Measurements from ENCODE around the gene CTAGE1. TPM values are rescaled to one million over a fixed set of nuclear protein-coding genes. Genes with fewer than 3 reads are reported as not detected.
"Not testable (repeated sequence)": the region's sequence is repeated elsewhere in the genome, so short reads cannot be mapped to it uniquely, and the experiment has no call there.

The CTAGE1 gene
- total RNA-seq, 2 experiments from 2014 or later, result not detected

DNA sequence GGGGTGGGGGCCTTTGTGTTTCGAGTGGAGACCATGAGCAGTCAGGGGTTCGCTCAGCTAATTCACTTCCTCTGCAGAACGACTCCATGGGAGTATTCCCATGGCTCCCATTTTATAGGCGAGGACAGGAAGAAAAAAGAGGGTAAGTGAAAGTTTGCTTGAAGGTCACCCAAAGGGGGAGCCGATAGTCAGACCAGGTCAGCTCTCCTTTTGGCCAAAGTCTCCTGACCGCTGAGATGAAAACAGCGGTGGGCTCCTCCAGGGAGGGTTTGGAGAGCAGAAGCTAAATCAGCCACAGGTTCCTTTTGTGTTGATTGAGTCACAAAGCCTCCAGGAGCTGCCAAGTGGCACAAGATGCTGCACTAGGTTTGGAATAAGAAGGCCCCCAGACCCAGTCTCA is 34.1 kb upstream of the CTAGE1 start:
- H3K27ac Mint-ChIP-seq, result no peak overlapping the region
- ChIA-PET CTCF (no interaction called here), POLR2A (interaction anchor here (0.6 kb wide), 1 partner anchor 1702 kb away, joined by 4 read pairs; no protein-coding TSS in a partner anchor)
- H3K36me3 Mint-ChIP-seq, result no peaks in the 10 kb centered on the region
- DNase-seq, result no peak
- H3K4me3 Mint-ChIP-seq, result no peak overlapping the region
- no peaks in the 10 kb centered on the region for H3K27me3 Mint-ChIP-seq
- H3K4me1 Mint-ChIP-seq (ENCODE audit: low read depth), result peaks cover 2% of the 10 kb centered on the region
- peaks cover 35% of the 10 kb centered on the region for H3K9me3 Mint-ChIP-seq
- intact Hi-C loops (cut with micrococcal nuclease), result no loop called here

DNA sequence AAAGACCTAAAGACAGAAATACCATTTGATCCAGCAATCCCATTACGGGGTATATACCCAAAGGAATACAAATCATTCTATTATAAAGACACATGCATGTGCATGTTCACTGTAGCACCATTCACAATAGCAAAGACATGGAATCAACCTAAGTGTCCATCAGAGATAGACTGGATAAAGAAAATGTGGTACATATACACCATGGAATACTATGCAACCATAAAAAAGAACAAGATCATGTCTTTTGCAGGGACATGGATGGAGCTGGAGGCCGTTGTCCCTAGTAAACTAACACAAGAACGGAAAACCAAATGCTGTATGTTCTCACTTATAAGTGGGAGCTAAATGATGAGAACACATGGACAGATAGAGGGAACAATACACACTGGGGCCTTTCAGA is 33.1 kb upstream of the CTAGE1 start:
- POLR2A ChIA-PET; DNase-seq; H3K4me1 Mint-ChIP-seq (ENCODE audit: low read depth); H3K27me3 Mint-ChIP-seq; intact Hi-C loops (cut with micrococcal nuclease); H3K36me3 Mint-ChIP-seq; H3K27ac Mint-ChIP-seq; H3K4me3 Mint-ChIP-seq; CTCF ChIA-PET: not testable (repeated sequence)
- H3K9me3 Mint-ChIP-seq, result peaks cover 35% of the 10 kb centered on the region

DNA sequence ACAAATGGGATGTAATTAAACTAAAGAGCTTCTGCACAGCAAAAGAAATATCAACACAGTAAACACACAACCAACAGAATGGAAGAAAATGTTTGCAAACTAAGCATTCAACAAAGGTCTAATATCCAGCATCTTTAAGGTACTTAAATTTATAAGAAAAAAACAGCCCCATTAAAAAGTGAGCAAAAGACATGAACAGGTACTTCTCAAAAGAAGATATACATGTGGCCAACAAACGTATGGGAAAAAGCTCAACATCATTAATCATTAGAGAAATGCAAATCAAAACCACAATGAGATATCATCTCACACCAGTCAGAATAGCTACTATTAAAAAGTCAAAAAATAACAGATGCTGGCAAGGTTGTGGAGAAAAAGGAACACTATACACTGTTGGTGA is 32.6 kb upstream of the CTAGE1 start:
- H3K27me3 Mint-ChIP-seq; H3K4me1 Mint-ChIP-seq (ENCODE audit: low read depth); intact Hi-C loops (cut with micrococcal nuclease); DNase-seq; POLR2A ChIA-PET; H3K36me3 Mint-ChIP-seq; H3K27ac Mint-ChIP-seq; H3K4me3 Mint-ChIP-seq; CTCF ChIA-PET: not testable (repeated sequence)
- H3K9me3 Mint-ChIP-seq, result peaks cover 35% of the 10 kb centered on the region

DNA sequence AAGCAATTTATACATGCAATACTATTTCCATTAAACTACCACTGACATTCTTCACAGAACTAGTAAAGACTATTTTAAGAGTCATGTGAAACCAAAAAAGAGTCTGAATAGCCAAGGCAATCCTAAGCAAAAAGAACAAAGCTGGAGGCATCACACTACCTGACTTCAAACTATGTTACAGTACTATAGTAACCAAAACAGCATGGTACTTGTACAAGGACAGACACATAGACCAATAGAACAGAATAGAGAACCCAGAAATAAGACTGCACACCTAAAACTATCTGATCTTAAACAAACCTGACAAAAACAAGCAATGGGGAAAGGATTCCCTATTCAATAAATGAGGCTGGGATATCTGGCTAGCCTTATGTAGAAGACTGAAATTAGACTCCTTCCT is 32.0 kb upstream of the CTAGE1 start:
- H3K4me3 Mint-ChIP-seq; H3K27ac Mint-ChIP-seq; CTCF ChIA-PET; H3K36me3 Mint-ChIP-seq; DNase-seq; H3K4me1 Mint-ChIP-seq (ENCODE audit: low read depth); intact Hi-C loops (cut with micrococcal nuclease); POLR2A ChIA-PET; H3K27me3 Mint-ChIP-seq: not testable (repeated sequence)
- peaks cover 35% of the 10 kb centered on the region for H3K9me3 Mint-ChIP-seq

DNA sequence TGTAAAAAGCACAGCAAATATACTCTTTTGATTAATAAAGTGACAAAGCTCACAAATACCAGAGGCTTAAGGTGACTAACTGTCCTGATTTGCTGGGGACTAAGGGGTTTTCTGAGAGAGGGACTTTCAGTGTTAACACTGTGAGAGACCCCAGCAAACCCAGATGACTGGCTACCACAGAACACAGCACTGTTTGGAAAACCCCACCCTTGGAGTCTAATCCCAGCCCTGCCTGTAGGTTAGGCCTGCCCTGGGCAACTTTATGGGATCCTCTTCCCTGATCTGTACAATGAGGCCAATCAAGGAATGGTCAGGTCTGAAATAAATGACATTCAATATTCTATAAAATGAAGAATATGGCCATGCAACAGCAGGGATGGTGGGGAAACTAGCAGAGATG is 30.5 kb upstream of the CTAGE1 start:
- intact Hi-C loops (cut with micrococcal nuclease), result no loop called here
- POLR2A ChIA-PET, result no interaction called here
- Mint-ChIP-seq H3K27me3 (no peaks in the 10 kb centered on the region), H3K4me3 (no peak overlapping the region), H3K4me1 (ENCODE audit: low read depth) (peaks cover 2% of the 10 kb centered on the region), H3K9me3 (peaks cover 35% of the 10 kb centered on the region), H3K27ac (no peak overlapping the region), H3K36me3 (no peaks in the 10 kb centered on the region)
- no peak for DNase-seq
- CTCF ChIA-PET, result no interaction called here

DNA sequence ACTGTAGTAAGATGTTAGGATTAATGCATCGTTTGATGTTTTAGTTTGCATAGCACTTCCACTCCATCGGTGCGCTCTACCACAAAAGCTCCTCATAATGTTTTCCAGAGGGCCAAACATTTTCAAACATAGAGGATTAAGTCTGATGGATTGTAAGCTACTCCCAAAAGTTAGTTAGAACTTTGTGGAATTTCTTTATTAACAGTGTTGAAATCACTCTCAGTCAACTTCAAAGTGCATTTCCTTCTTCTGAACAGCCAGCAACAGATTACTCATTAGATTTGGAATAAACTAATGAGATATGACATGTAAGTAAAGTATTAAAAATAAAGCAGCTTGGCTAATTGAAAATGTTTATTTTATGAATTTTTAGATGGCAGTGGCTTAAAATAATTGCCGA is 30.1 kb upstream of the CTAGE1 start:
- Mint-ChIP-seq H3K4me3 (no peak overlapping the region), H3K36me3 (no peaks in the 10 kb centered on the region), H3K27ac (no peak overlapping the region), H3K9me3 (peaks cover 35% of the 10 kb centered on the region), H3K4me1 (ENCODE audit: low read depth) (peaks cover 2% of the 10 kb centered on the region), H3K27me3 (no peaks in the 10 kb centered on the region)
- intact Hi-C loops (cut with micrococcal nuclease), result no loop called here
- ChIA-PET CTCF (no interaction called here), POLR2A (no interaction called here)
- DNase-seq, result no peak

DNA sequence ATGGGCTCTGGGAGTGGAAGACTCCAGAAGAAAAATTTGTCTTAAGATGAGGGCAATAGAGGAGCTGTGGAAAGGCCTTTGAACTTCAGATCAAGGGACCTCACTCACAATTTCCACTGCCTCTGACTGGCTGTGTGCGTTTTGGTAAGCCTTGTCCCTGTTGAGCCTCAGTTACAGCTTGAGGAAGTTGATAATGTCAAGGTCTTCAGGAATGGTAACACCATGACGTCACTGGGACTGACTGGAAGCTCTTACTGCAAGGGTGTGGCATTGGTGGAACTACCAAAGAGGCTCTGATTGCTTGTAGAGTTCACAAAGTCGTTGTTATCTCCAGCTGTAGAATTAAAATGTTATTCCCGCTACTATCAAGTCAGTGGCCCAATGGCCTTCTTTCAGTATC is 29.2 kb upstream of the CTAGE1 start:
- ChIA-PET CTCF (no interaction called here), POLR2A (no interaction called here)
- H3K27ac Mint-ChIP-seq, result no peak overlapping the region
- DNase-seq, result no peak
- no peaks in the 10 kb centered on the region for H3K36me3 Mint-ChIP-seq
- no peaks in the 10 kb centered on the region for H3K27me3 Mint-ChIP-seq
- intact Hi-C loops (cut with micrococcal nuclease), result no loop called here
- H3K9me3 Mint-ChIP-seq, result peaks cover 35% of the 10 kb centered on the region
- H3K4me3 Mint-ChIP-seq, result no peak overlapping the region
- H3K4me1 Mint-ChIP-seq (ENCODE audit: low read depth), result no peaks in the 10 kb centered on the region

DNA sequence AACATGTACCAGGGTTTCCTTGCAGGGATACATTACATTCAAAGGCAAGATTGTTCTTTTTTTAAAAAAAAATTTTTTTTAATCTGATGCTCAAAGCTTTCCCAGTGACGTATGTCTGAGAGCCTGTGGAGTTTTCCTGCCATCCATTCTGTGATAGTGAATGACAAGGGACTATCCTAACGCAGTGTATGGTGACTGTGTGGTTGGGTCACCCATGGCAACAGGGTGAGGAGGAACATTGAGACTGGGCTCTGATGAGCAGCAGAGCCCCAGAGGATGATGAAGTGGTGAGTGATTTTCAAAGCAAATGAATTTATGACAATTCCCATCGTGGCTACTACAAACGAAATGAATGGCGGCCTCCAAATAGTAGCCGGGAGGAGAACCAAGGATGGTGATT is 28.6 kb upstream of the CTAGE1 start:
- CTCF ChIA-PET, result no interaction called here
- Mint-ChIP-seq H3K36me3 (no peaks in the 10 kb centered on the region), H3K4me3 (no peak overlapping the region), H3K27ac (no peak overlapping the region), H3K27me3 (no peaks in the 10 kb centered on the region), H3K9me3 (peaks cover 35% of the 10 kb centered on the region), H3K4me1 (ENCODE audit: low read depth) (no peaks in the 10 kb centered on the region)
- POLR2A ChIA-PET, result no interaction called here
- no peak for DNase-seq
- intact Hi-C loops (cut with micrococcal nuclease), result no loop called here

DNA sequence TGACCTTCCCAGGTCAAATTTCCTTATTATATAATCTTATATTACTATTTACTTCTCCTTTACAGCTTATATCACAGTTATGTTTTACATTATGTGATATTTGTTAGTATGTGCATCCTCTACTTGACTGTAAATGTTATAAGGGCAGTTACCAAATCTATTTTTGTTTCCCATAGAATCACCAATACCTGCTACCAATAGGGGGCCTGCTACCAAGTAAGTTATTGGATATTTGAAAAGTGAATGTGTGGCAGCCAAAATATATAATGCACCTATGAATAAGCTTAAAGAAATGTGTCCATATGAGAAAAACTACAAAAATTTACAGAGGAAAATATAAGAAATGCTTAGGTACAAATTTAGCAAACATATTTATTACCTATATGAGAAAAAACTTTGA is 23.9 kb upstream of the CTAGE1 start:
- H3K27ac Mint-ChIP-seq, result no peak overlapping the region
- H3K4me3 Mint-ChIP-seq, result no peak overlapping the region
- H3K9me3 Mint-ChIP-seq, result no peaks in the 10 kb centered on the region
- no peaks in the 10 kb centered on the region for H3K27me3 Mint-ChIP-seq
- CTCF ChIA-PET, result no interaction called here
- intact Hi-C loops (cut with micrococcal nuclease), result no loop called here
- H3K36me3 Mint-ChIP-seq, result no peaks in the 10 kb centered on the region
- POLR2A ChIA-PET, result no interaction called here
- no peak for DNase-seq
- H3K4me1 Mint-ChIP-seq (ENCODE audit: low read depth), result no peaks in the 10 kb centered on the region

DNA sequence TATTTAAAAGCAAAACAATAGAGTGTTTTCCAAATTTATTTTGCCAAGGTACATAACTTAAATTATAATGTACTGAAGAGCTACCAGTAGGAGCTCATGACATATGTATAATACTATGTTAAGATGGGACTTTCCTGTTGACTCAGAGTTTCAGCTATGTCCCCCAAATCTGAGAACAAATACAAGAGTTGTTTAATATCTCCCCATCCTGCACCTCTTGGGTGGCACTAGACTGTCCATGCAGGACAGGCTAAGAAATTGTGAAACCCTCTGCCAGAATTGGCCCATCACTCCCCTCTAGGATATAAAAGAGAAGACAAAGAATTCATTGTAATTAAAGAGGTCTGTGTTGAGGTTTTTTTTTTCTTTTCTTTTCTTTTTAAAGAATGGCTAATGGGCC is 21.7 kb upstream of the CTAGE1 start:
- CTCF ChIA-PET, result no interaction called here
- DNase-seq, result no peak
- no peak overlapping the region for H3K27ac Mint-ChIP-seq

DNA sequence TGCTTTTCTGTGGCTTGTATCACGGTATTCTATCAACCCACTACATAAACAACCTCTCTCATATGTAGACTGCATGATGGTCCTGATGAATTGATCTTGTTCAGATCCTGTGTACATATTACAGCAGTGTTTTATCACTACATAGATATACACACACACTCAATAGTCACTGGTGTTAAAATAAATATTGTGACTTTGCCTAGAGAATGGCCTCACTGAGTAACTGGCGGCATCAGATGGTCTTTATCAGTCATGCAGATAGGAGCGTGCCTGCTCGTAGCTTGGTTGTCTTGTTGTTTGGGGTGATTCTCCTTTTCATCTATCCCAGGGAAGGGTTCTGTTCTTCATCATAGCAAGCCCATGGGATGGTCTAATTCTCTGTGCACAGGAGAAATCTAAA is 18.4 kb upstream of the CTAGE1 start:
- intact Hi-C loops (cut with micrococcal nuclease), result no loop called here
- no peaks in the 10 kb centered on the region for H3K4me1 Mint-ChIP-seq (ENCODE audit: low read depth)
- no peaks in the 10 kb centered on the region for H3K9me3 Mint-ChIP-seq
- H3K27ac Mint-ChIP-seq, result no peak overlapping the region
- POLR2A ChIA-PET, result no interaction called here
- no peaks in the 10 kb centered on the region for H3K27me3 Mint-ChIP-seq
- no peak for DNase-seq
- H3K36me3 Mint-ChIP-seq, result no peaks in the 10 kb centered on the region
- CTCF ChIA-PET, result no interaction called here
- H3K4me3 Mint-ChIP-seq, result no peak overlapping the region

More for the DNA sequence above, 21.7 kb upstream of the CTAGE1 start:
- POLR2A ChIA-PET, result no interaction called here
- H3K4me3 Mint-ChIP-seq, result no peak overlapping the region
- H3K36me3 Mint-ChIP-seq, result no peaks in the 10 kb centered on the region
- intact Hi-C loops (cut with micrococcal nuclease), result no loop called here
- H3K9me3 Mint-ChIP-seq, result no peaks in the 10 kb centered on the region
- no peaks in the 10 kb centered on the region for H3K4me1 Mint-ChIP-seq (ENCODE audit: low read depth)
- H3K27me3 Mint-ChIP-seq, result no peaks in the 10 kb centered on the region

DNA sequence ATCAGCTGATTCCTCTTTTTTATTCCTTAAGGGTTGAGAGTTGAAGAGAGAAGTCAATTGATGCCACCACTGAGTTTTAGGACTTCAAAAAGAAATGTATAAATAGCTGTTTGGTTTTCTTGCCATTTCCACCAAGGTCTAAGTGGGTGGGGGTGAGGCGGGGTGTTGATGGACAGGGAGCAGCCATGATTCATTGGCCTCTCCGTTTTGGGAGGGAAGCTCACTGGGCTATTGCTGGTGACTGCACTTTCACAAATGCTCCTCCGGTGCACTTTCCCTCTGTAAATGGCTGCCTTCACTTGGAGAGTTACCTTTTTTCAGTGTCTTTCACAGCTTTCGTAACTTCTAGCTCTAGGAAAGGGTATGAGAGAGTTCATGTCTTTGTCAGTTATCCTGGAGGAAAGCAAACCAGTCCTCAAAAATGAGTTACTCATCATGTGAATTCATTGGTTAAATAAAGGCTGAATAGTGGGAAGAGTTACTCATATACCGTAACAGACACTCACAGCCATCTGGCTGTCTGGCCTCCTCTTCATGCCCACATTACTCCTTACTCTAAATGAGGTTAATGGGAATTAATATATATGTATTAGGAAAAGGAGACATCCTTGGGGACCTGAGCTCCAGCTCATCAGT is 17.4 kb upstream of the CTAGE1 start:
- Mint-ChIP-seq H3K4me1 (ENCODE audit: low read depth) (no peaks in the 10 kb centered on the region), H3K36me3 (no peaks in the 10 kb centered on the region), H3K9me3 (no peaks in the 10 kb centered on the region), H3K27me3 (no peaks in the 10 kb centered on the region), H3K4me3 (no peak overlapping the region), H3K27ac (no peak overlapping the region)
- POLR2A ChIA-PET, result no interaction called here
- CTCF ChIA-PET, result no interaction called here
- intact Hi-C loops (cut with micrococcal nuclease), result no loop called here
- no peak for DNase-seq

DNA sequence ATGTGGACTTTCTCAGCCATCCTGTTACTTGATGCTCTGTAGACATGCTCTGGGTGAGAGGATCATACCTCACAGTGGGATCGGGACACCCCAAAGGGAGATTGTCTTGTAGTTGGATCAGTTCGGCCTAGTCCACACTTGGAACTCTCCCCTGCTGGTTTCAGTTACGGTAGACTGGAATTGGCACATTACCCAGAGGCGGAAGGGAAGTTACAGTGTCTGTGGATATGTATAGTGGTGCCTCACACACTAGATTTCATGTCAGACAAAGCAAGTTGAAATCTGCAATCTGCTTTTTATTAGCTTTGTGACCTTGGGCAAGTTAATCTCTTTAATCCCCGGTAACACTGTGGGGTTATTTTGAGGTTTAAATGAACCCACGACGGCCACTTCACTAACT is 16.2 kb upstream of the CTAGE1 start:
- ChIA-PET CTCF (interaction anchor here (1.0 kb wide), 1 partner anchor 25 kb away, joined by 3 read pairs; no protein-coding TSS in a partner anchor), POLR2A (no interaction called here)
- no peak overlapping the region for H3K4me3 Mint-ChIP-seq
- no peak for DNase-seq
- no peaks in the 10 kb centered on the region for H3K9me3 Mint-ChIP-seq
- H3K27ac Mint-ChIP-seq, result no peak overlapping the region
- no peaks in the 10 kb centered on the region for H3K27me3 Mint-ChIP-seq
- H3K36me3 Mint-ChIP-seq, result no peaks in the 10 kb centered on the region
- intact Hi-C loops (cut with micrococcal nuclease), result no loop called here
- no peaks in the 10 kb centered on the region for H3K4me1 Mint-ChIP-seq (ENCODE audit: low read depth)
